ENCODE results near the gene FAM162A. TPM values are rescaled to one million over a fixed set of nuclear protein-coding genes. Genes with fewer than 3 reads are reported as not detected.

Gene FAM162A, protein sequence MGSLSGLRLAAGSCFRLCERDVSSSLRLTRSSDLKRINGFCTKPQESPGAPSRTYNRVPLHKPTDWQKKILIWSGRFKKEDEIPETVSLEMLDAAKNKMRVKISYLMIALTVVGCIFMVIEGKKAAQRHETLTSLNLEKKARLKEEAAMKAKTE
- total RNA-seq, result 10 to 100 TPM; 26.9 to 57.0 (median 51.5) TPM
- long read RNA-seq, transcript FAM162A-203 (5 exons, 3,052 nt), result major isoform, 50 of 53 reads
- long read RNA-seq, partial matches to known transcripts, result 1 of 53 reads
- long read RNA-seq, other reads (novel, unspliced or antisense), result 2 of 53 reads

DNA sequence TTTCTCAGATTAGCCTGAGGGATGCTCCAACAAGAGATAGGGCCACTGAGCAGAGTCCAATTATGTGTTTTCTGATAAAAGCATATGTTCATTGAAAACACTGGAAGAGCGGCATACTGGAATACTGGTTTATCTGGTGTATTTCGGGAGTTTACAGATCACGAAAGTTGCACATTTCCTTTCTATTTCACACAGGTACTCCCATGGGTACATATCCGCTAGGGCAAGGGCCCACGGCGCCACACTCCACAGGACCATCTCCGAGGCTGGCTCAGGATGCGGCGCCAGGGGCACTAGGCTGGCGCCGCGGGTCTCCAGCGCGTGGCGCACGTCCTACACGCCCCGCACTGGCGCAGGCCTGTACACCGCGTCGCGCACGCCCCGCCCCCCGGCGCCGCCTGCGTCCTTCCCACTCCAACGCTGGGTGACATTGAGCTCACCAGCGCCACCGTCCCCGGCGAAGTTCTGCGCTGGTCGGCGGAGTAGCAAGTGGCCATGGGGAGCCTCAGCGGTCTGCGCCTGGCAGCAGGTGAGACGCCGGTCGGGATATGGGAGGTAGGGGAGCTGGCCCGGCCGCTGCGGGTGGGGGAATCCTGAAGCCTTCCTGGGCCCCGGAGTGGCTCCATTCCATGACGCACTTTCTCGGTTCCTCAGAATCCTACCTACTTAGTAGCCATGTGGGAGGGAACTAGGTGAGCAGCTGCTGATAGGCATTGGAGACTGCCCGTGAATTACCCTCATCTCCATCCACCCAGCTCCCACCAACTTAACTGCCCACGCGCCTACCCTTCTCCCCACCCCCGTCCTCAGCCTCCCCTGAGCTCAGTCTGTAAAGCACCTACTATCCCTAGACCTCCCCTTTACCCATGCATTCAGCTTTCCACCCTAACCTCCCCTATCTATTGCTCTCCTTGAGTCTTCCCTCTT lies at the start of gene FAM162A:
Gene FAM162A (plus strand): TSS at position 412 of the 927 bp plus-strand sequence. CDS start 84 bp downstream, at position 496.
- Histone ChIP-seq H3K9me3 (no peaks in the 10 kb centered on the region), H3K27me3 (no peaks in the 10 kb centered on the region), H3K4me1 (peaks cover 0 to 24% (median 10%) of the 10 kb centered on the region in 4 donors), H3K36me3 (no peaks in the 10 kb centered on the region), H3K27ac (peak within 1 kb of the TSS; percentile 77 to 88 (median 85)), H3K4me3 (peak within 1 kb of the TSS; percentile 67 to 87 (median 76))
- peak; percentile 97 for TF ChIP-seq POLR2A (IDR thresholded peaks at IDR 0.05)
- TF ChIP-seq, protein P1, sequence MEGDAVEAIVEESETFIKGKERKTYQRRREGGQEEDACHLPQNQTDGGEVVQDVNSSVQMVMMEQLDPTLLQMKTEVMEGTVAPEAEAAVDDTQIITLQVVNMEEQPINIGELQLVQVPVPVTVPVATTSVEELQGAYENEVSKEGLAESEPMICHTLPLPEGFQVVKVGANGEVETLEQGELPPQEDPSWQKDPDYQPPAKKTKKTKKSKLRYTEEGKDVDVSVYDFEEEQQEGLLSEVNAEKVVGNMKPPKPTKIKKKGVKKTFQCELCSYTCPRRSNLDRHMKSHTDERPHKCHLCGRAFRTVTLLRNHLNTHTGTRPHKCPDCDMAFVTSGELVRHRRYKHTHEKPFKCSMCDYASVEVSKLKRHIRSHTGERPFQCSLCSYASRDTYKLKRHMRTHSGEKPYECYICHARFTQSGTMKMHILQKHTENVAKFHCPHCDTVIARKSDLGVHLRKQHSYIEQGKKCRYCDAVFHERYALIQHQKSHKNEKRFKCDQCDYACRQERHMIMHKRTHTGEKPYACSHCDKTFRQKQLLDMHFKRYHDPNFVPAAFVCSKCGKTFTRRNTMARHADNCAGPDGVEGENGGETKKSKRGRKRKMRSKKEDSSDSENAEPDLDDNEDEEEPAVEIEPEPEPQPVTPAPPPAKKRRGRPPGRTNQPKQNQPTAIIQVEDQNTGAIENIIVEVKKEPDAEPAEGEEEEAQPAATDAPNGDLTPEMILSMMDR (IDR thresholded peaks at IDR 0.05), result peak; percentile 34 to 82 (median 59)
- DNase-seq, result peak; percentile 97 to 98 (median 97)
- intact Hi-C loops (cut with DNase I), result no loop called here
- WGBS (ENCODE audit: insufficient coverage, low coverage, low lambda C conversion rate, missing lambda C conversion rate), result 1% methylated on average over 9 of the region's 52 CpGs
- peak; percentile 92 to 98 (median 96) for ATAC-seq

DNA sequence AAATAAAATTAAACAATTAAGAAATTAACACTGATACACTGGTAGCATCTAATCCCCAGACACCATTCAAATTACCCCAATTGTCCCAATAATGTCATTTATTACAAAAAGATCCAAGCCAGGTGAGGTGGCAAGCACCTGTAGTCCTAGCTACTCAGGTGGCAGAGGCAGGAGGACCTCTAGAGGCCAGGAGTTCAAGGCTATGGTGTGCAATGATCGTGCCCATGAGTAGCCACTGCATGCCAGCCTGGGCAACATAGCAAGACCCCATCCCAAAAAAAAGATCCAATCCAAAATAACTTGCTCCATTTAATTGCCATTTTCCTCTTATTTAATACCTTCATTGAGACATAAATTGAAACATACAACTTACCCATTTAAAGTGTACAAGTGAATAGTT lies 41.2 kb upstream of the FAM162A start:
- H3K27ac ChIP-seq, result no peak overlapping the region
- 67% methylated on average over 1 of the region's 1 CpG for WGBS (ENCODE audit: insufficient coverage, low coverage, low lambda C conversion rate, missing lambda C conversion rate)
- intact Hi-C loops (cut with DNase I), result no loop called here
- H3K4me3 ChIP-seq, result no peak overlapping the region
- no peaks in the 10 kb centered on the region for H3K9me3 ChIP-seq
- no peaks in the 10 kb centered on the region for H3K27me3 ChIP-seq
- no peaks in the 10 kb centered on the region for H3K4me1 ChIP-seq
- DNase-seq (no peak), ATAC-seq (no peak)
- no peaks in the 10 kb centered on the region for H3K36me3 ChIP-seq
- TF ChIP-seq, protein P1 (IDR thresholded peaks at IDR 0.05), result no peak
- TF ChIP-seq POLR2A (IDR thresholded peaks at IDR 0.05), result no peak

DNA sequence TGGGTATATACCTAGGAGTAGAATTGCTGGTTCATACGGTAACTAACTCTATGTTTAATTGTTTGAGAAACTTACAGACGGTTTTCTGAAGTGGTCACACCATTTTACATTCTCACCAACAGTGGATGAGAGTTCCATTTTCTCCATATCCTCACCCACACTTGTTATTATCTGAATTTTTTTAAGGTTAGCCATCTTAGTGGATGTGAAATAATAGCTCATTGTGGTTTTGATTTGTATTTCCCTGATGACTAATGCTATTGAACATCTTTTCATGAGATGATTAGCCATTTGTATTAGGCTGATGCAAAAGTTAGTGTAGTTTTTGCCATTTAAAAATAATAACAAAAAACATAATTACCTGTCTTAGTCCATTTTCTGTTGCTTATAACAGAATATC lies 40.3 kb upstream of the FAM162A start:
- Histone ChIP-seq H3K4me1 (no peaks in the 10 kb centered on the region), H3K4me3 (no peak overlapping the region), H3K27me3 (no peaks in the 10 kb centered on the region), H3K9me3 (no peaks in the 10 kb centered on the region), H3K27ac (no peak overlapping the region), H3K36me3 (no peaks in the 10 kb centered on the region)
- DNase-seq (no peak), ATAC-seq (no peak)
- WGBS (ENCODE audit: insufficient coverage, low coverage, low lambda C conversion rate, missing lambda C conversion rate), result 64% methylated on average over 2 of the region's 2 CpGs
- no peak for TF ChIP-seq POLR2A (IDR thresholded peaks at IDR 0.05)
- TF ChIP-seq, protein P1 (IDR thresholded peaks at IDR 0.05), result no peak
- intact Hi-C loops (cut with DNase I), result no loop called here

DNA sequence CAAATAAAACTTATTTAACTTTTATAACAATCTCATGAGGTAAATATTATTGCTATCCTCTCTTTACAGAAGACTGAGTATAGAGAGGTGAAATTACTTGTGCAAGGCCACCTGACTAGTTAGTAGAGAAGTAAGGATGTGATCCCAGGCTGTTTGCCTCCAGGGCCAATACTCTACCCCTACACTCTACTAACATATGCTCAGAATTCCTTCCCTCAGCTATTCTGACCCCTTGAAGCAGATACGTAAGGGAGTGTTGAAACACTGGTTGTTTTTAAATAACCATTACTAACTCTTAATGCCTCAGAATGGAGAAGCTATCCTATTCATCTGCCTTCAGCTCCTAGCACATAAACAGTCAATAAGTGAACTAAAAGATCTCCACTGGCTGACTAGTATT lies 34.8 kb upstream of the FAM162A start:
- TF ChIP-seq, protein P1 (IDR thresholded peaks at IDR 0.05), result no peak
- TF ChIP-seq POLR2A (IDR thresholded peaks at IDR 0.05), result no peak
- ATAC-seq (no peak), DNase-seq (no peak)
- H3K9me3 ChIP-seq, result no peaks in the 10 kb centered on the region
- H3K4me3 ChIP-seq, result no peak overlapping the region
- H3K27ac ChIP-seq, result no peak overlapping the region
- intact Hi-C loops (cut with DNase I), result no loop called here
- H3K27me3 ChIP-seq, result no peaks in the 10 kb centered on the region
- 63% methylated on average over 1 of the region's 1 CpG for WGBS (ENCODE audit: insufficient coverage, low coverage, low lambda C conversion rate, missing lambda C conversion rate)
- H3K4me1 ChIP-seq, result peaks cover 0 to 11% (median 0%) of the 10 kb centered on the region in 4 donors
- H3K36me3 ChIP-seq, result no peaks in the 10 kb centered on the region

All from right lobe of liver (tissue), 6 donors.